ENCODE results near the gene TRIM8. TPM values are rescaled to one million over a fixed set of nuclear protein-coding genes. Genes with fewer than 3 reads are reported as not detected.

TRIM8 gene
- polyA plus RNA-seq, 1 donor = 56.3 TPM

DNA sequence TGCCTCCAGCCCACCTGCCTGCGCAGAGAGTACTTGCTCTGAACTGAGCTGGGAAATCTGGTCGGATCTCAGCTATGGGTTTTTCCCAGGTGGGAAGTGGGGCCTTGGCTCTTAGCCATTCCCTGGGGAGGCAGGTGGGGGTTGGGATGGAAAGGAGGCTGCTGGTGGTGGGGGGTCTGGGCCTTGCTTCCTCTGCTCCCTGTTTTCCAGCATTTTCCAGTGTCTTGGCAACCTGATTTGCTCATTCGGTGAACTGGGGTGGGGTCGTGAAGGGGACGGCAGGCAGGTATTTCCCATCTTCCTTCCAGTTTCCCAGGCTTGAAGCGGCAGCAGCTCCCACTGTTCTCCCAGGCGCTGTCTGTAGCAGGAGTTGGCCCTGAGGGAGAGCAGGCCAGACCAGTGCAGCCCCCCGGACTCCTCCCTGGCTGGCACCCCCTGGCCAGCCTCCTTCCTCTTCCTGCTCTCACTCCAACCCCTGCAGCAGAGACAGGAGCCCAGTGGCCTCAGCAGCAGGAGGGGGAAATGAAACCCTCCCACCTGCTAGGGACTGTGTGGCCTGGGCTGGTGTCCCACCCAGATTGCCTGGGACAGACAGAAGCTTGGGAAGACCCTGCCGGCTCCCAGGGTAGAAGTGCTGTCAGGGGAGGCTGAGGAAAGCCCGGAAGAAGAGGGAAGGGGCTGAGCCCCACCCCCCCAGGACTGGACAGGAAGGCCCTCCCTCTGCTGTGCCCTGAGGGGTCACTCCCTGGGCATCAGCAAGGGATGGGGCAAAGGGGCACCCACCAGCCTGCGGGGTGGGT lies 6.6 kb downstream of the TRIM8 start:
- no CpG with 5 or more reads among the region's 11 CpGs for WGBS (ENCODE audit: insufficient coverage, low lambda C conversion rate)
- Histone ChIP-seq H3K4me1 (ENCODE audit: control insufficient read depth, insufficient read depth, low read length) (peaks cover 48% of the 10 kb centered on the region), H3K27ac (ENCODE audit: low read length) (no peak overlapping the region), H3K9me3 (ENCODE audit: control insufficient read depth, low read depth, low read length) (no peaks in the 10 kb centered on the region), H3K36me3 (ENCODE audit: control insufficient read depth, insufficient read depth, low read length) (peaks cover 69% of the 10 kb centered on the region), H3K4me3 (ENCODE audit: low read length) (no peak overlapping the region), H3K27me3 (ENCODE audit: control insufficient read depth, insufficient read depth, low read length) (no peaks in the 10 kb centered on the region)
- no peak for DNase-seq

DNA sequence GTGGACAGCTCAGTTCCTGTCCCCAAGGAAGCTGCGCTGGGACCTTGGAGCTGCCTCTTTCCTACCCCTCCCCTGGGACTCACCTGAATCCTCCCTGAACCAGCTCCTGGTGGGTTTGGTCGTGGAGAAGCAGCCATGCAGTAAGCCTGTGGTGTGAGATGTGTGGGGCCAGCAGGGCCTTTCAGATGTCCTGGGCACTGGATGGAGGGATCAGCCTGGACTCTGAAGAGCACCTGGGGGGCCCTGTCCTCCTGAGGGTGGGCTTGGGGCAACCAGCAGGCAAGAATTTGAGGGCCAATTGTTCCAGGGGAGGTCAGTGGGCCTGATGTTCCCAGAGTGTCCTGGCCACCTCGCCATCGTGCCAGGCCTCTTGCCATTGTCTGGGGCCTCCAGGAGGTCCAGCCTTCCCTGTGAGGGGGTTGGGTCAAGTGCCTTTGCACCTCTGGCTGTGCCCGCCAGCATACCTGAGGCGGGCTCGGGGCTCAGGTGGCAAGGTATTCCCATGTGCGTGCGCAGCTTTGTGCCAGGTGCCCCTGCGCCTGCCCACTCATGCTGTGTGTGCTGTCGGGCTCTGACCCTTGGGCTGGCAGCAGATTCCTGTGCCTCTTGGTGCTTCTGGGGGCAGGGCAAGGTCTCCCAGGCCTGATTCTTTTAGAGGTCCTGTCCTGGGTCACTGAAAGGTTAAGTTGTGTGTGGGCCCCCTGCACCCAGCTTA lies 7.3 kb downstream of the TRIM8 start:
- no peak for DNase-seq
- Histone ChIP-seq H3K36me3 (ENCODE audit: control insufficient read depth, insufficient read depth, low read length) (peaks cover 77% of the 10 kb centered on the region), H3K9me3 (ENCODE audit: control insufficient read depth, low read depth, low read length) (no peaks in the 10 kb centered on the region), H3K4me1 (ENCODE audit: control insufficient read depth, insufficient read depth, low read length) (peaks cover 45% of the 10 kb centered on the region), H3K4me3 (ENCODE audit: low read length) (no peak overlapping the region), H3K27ac (ENCODE audit: low read length) (no peak overlapping the region), H3K27me3 (ENCODE audit: control insufficient read depth, insufficient read depth, low read length) (no peaks in the 10 kb centered on the region)
- WGBS (ENCODE audit: insufficient coverage, low lambda C conversion rate) = no CpG with 5 or more reads among the region's 11 CpGs

- H3K27ac ChIP-seq (ENCODE audit: low read length) = no peak overlapping the region
- no peak overlapping the region for H3K4me3 ChIP-seq (ENCODE audit: low read length)
- WGBS (ENCODE audit: insufficient coverage, low lambda C conversion rate) = 100% methylated on average over 2 of the region's 12 CpGs
- H3K36me3 ChIP-seq (ENCODE audit: control insufficient read depth, insufficient read depth, low read length) = peaks cover 80% of the 10 kb centered on the region
- H3K9me3 ChIP-seq (ENCODE audit: control insufficient read depth, low read depth, low read length) = no peaks in the 10 kb centered on the region
- H3K27me3 ChIP-seq (ENCODE audit: control insufficient read depth, insufficient read depth, low read length) = no peaks in the 10 kb centered on the region
- DNase-seq = no peak
- peaks cover 37% of the 10 kb centered on the region for H3K4me1 ChIP-seq (ENCODE audit: control insufficient read depth, insufficient read depth, low read length)
Observed at GRCh38 chr10:102652170-102652916, 8.1 kb downstream of the TRIM8 start.

DNA sequence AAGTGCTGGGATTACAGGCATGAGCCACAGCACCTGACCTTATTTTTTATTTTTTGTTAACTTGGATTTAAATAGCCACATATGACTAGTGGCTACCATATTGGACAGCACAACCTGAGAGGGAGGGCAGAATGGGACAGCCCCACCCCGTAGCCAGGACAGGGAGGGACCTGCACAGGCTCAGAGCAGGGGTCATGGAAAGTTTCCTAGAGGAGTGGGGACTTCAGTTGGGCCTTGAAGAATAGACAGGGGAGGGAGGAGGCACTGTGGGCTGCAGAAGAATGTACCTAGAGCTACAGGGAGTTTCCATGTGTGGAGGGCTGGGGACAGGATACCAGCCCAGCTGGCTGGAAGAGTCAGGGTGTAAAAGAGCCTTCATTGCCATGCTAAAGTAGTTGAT lies 8.8 kb downstream of the TRIM8 start:
- H3K27ac ChIP-seq (ENCODE audit: low read length) = no peak overlapping the region
- no CpG with 5 or more reads among the region's 1 CpG for WGBS (ENCODE audit: insufficient coverage, low lambda C conversion rate)

GRCh38 chr10:102654566-102654965 lies 10.3 kb downstream of the TRIM8 start:
- no peak overlapping the region for H3K27ac ChIP-seq (ENCODE audit: low read length)
- no peak overlapping the region for H3K4me3 ChIP-seq (ENCODE audit: low read length)
- H3K27me3 ChIP-seq (ENCODE audit: control insufficient read depth, insufficient read depth, low read length) = no peaks in the 10 kb centered on the region
- whole genome bisulfite sequencing (ENCODE audit: insufficient coverage, low lambda C conversion rate) = no CpG with 5 or more reads among the region's 7 CpGs
- peaks cover 77% of the 10 kb centered on the region for H3K36me3 ChIP-seq (ENCODE audit: control insufficient read depth, insufficient read depth, low read length)
- peaks cover 26% of the 10 kb centered on the region for H3K4me1 ChIP-seq (ENCODE audit: control insufficient read depth, insufficient read depth, low read length)
- no peaks in the 10 kb centered on the region for H3K9me3 ChIP-seq (ENCODE audit: control insufficient read depth, low read depth, low read length)
- DNase-seq = no peak

More for the DNA sequence above, 8.8 kb downstream of the TRIM8 start:
- DNase-seq = no peak
- H3K4me3 ChIP-seq (ENCODE audit: low read length) = no peak overlapping the region
- H3K4me1 ChIP-seq (ENCODE audit: control insufficient read depth, insufficient read depth, low read length) = peaks cover 31% of the 10 kb centered on the region
- H3K36me3 ChIP-seq (ENCODE audit: control insufficient read depth, insufficient read depth, low read length) = peaks cover 78% of the 10 kb centered on the region
- H3K9me3 ChIP-seq (ENCODE audit: control insufficient read depth, low read depth, low read length) = no peaks in the 10 kb centered on the region
- H3K27me3 ChIP-seq (ENCODE audit: control insufficient read depth, insufficient read depth, low read length) = no peaks in the 10 kb centered on the region

GRCh38 chr10:102654969-102655368 lies 10.7 kb downstream of the TRIM8 start:
- Histone ChIP-seq H3K4me3 (ENCODE audit: low read length) (no peak overlapping the region), H3K36me3 (ENCODE audit: control insufficient read depth, insufficient read depth, low read length) (peaks cover 77% of the 10 kb centered on the region), H3K9me3 (ENCODE audit: control insufficient read depth, low read depth, low read length) (no peaks in the 10 kb centered on the region), H3K27ac (ENCODE audit: low read length) (no peak overlapping the region), H3K27me3 (ENCODE audit: control insufficient read depth, insufficient read depth, low read length) (no peaks in the 10 kb centered on the region), H3K4me1 (ENCODE audit: control insufficient read depth, insufficient read depth, low read length) (peaks cover 22% of the 10 kb centered on the region)
- WGBS (ENCODE audit: insufficient coverage, low lambda C conversion rate) = no CpG with 5 or more reads among the region's 12 CpGs
- DNase-seq = no peak

- no peak for DNase-seq
- Histone ChIP-seq H3K27ac (ENCODE audit: low read length) (no peak overlapping the region), H3K27me3 (ENCODE audit: control insufficient read depth, insufficient read depth, low read length) (no peaks in the 10 kb centered on the region), H3K4me1 (ENCODE audit: control insufficient read depth, insufficient read depth, low read length) (peaks cover 22% of the 10 kb centered on the region), H3K4me3 (ENCODE audit: low read length) (no peak overlapping the region), H3K9me3 (ENCODE audit: control insufficient read depth, low read depth, low read length) (no peaks in the 10 kb centered on the region), H3K36me3 (ENCODE audit: control insufficient read depth, insufficient read depth, low read length) (peaks cover 66% of the 10 kb centered on the region)
- WGBS (ENCODE audit: insufficient coverage, low lambda C conversion rate) = no CpG with 5 or more reads among the region's 12 CpGs
Observed at GRCh38 chr10:102656026-102656425, 11.7 kb downstream of the TRIM8 start.

DNA sequence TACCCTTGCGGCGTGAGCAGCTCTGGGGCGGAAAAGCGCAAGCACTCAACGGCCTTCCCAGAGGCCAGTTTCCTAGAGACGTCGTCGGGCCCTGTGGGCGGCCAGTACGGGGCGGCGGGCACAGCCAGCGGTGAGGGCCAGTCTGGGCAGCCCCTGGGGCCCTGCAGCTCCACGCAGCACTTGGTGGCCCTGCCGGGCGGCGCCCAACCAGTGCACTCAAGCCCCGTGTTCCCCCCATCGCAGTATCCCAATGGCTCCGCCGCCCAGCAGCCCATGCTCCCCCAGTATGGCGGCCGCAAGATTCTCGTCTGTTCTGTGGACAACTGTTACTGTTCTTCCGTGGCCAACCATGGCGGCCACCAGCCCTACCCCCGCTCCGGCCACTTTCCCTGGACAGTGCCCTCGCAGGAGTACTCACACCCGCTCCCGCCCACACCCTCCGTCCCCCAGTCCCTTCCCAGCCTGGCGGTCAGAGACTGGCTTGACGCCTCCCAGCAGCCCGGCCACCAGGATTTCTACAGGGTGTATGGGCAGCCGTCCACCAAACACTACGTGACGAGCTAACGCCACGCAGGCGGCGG lies 12.6 kb downstream of the TRIM8 start:
- peaks cover 28% of the 10 kb centered on the region for H3K4me1 ChIP-seq (ENCODE audit: control insufficient read depth, insufficient read depth, low read length)
- WGBS (ENCODE audit: insufficient coverage, low lambda C conversion rate) = no CpG with 5 or more reads among the region's 42 CpGs
- H3K27ac ChIP-seq (ENCODE audit: low read length) = no peak overlapping the region
- DNase-seq = no peak
- H3K9me3 ChIP-seq (ENCODE audit: control insufficient read depth, low read depth, low read length) = no peaks in the 10 kb centered on the region
- no peaks in the 10 kb centered on the region for H3K27me3 ChIP-seq (ENCODE audit: control insufficient read depth, insufficient read depth, low read length)
- peaks cover 59% of the 10 kb centered on the region for H3K36me3 ChIP-seq (ENCODE audit: control insufficient read depth, insufficient read depth, low read length)
- H3K4me3 ChIP-seq (ENCODE audit: low read length) = no peak overlapping the region

GRCh38 chr10:102657451-102657850 lies 13.2 kb downstream of the TRIM8 start:
- H3K27me3 ChIP-seq (ENCODE audit: control insufficient read depth, insufficient read depth, low read length) = no peaks in the 10 kb centered on the region
- no peak overlapping the region for H3K27ac ChIP-seq (ENCODE audit: low read length)
- H3K4me1 ChIP-seq (ENCODE audit: control insufficient read depth, insufficient read depth, low read length) = peaks cover 28% of the 10 kb centered on the region
- no peak for DNase-seq
- peaks cover 57% of the 10 kb centered on the region for H3K36me3 ChIP-seq (ENCODE audit: control insufficient read depth, insufficient read depth, low read length)
- WGBS (ENCODE audit: insufficient coverage, low lambda C conversion rate) = 88% methylated on average over 5 of the region's 11 CpGs
- H3K9me3 ChIP-seq (ENCODE audit: control insufficient read depth, low read depth, low read length) = no peaks in the 10 kb centered on the region
- no peak overlapping the region for H3K4me3 ChIP-seq (ENCODE audit: low read length)
